ENCODE measurements around the gene RNF115. TPM values are rescaled to one million over a fixed set of nuclear protein-coding genes. Genes with fewer than 3 reads are reported as not detected.

The RNF115 gene
- total and polyA plus RNA-seq, 2 of the 13 experiments (the other 11 are each of a cell fraction or from before 2014, with no cell fraction given) = 6.0 to 10.1 TPM

DNA sequence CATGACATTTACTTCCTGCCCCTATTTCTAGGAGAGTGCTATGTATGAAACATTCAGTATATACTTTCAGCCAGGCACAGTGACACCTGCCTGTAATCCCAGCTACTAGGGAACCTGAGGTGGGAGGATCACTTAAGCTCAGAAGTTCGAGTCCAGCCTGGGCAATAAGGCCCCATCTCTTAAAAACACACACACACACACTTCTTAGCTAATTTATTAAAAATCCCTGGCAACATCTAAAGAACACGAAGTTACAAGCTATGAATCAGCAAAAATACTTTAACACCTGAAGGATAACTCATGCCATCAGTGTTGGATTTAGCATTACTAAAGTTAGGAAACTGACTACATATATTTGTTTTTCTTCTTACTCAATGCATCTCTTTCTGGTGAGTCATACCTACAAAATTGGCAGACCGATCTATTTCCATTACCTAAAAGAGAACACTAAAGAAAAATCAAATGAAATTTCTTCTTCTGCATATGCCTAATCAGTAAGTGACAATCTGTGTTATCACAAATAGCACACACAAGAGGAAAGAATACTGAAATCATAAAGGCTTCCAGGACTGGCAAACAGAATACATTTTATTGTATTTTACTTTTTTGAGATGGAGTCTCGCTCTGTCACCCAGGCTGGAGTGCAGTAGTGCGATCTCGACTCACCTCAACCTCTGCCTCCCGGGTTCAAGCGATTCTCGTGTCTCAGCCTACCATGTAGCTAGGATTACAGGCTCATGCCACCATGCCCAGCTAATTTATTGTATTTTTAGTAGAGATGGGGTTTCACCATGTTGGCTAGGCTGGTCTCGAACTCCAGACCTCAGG lies 41.4 kb downstream of the RNF115 start (continued):
- no peak for TF ChIP-seq ZNF800 (CRISPR knock-in tag; IDR thresholded peaks at IDR 0.05)
- TF ChIP-seq MAFF (IDR thresholded peaks at IDR 0.05; ENCODE audit: low read depth, low read length) = peak; percentile 51
- TF ChIP-seq FIP1L1 (IDR thresholded peaks at IDR 0.05; ENCODE audit: borderline replicate concordance, insufficient read depth, low read depth, low read length) = no peak
- TF ChIP-seq PLSCR1 (CRISPR knock-in tag; IDR thresholded peaks at IDR 0.05; ENCODE audit: borderline replicate concordance) = no peak
- peak; percentile 84 for TF ChIP-seq NFE2L2 (IDR thresholded peaks at IDR 0.05; ENCODE audit: low read length)
- TF ChIP-seq EP300 (IDR thresholded peaks at IDR 0.05; ENCODE audit: low read depth in 2 of 2, low read length in 2 of 2) = peak in 1 of 2 experiments; percentile 45; a peak in 1 of 4 replicates
- no peak for TF ChIP-seq EP300 (CRISPR knock-in tag; IDR thresholded peaks at IDR 0.05; ENCODE audit: borderline replicate concordance)
- TF ChIP-seq ZSCAN29 (CRISPR knock-in tag; conservative IDR thresholded peaks at IDR 0.05) = no peak
- no peak for TF ChIP-seq ZNF160 (CRISPR knock-in tag; IDR thresholded peaks at IDR 0.05)
- no peak for TF ChIP-seq ZKSCAN1 (IDR thresholded peaks at IDR 0.05; ENCODE audit: low read length)
- TF ChIP-seq MAFK (conservative IDR thresholded peaks at IDR 0.05 in 1 of 2, IDR thresholded peaks at IDR 0.05 in 1 of 2; ENCODE audit: low read length in 2 of 2) = peak; percentile 40 to 52; a peak in 3 of 4 replicates
- peak; percentile 9; the same call in 1 of the 2 replicates for TF ChIP-seq CEBPG (CRISPR knock-in tag; IDR thresholded peaks at IDR 0.05)
- TF ChIP-seq KLF16 (CRISPR knock-in tag; IDR thresholded peaks at IDR 0.05) = no peak

Data from HepG2 (cell line).